Heart left ventricle (tissue), 16 donors: ENCODE data around the gene BOD1L1. TPM values are rescaled to one million over a fixed set of nuclear protein-coding genes. Genes with fewer than 3 reads are reported as not detected.

ENCODE experiments used
- ATAC-seq, 4 donors: fragments of 200-7000 bp; cut with Tn5 transposase; one replicate each; pipeline ENCODE4 v1.9.1; 2020 to 2022; ENCODE audit warnings: moderate library complexity in 4 of 4, mild to moderate bottlenecking in 3 of 4, moderate number of reproducible peaks in 1 of 4
- DNase-seq, 5 donors: peaks; one replicate each; pipeline ENCODE4 v3.0.0-alpha.2; 2020
- H3K27ac ChIP-seq, 12 donors: fragments of 200-600 bp; sonication (generic) in 4 of 12; one replicate each; pipeline versions ENCODE4 v1.5.0 to v1.8.0; 2016 to 2022; ENCODE audit warnings: mild to moderate bottlenecking in 2 of 12
- H3K27me3 ChIP-seq, 9 donors: fragments of 200-600 bp; sonication (generic) in 2 of 9; one replicate each; pipeline versions ENCODE4 v1.5.1 to v1.8.0; 2016 to 2022; ENCODE audit warnings: mild to moderate bottlenecking in 3 of 9
- H3K36me3 ChIP-seq, 9 donors: fragments of 200-600 bp; sonication (generic) in 2 of 9; one replicate each; pipeline versions ENCODE4 v1.5.0 to v1.8.0; 2018 to 2022; ENCODE audit warnings: mild to moderate bottlenecking in 2 of 9
- H3K4me1 ChIP-seq, 12 donors: fragments of 200-600 bp; sonication (generic) in 4 of 12; one replicate each; pipeline versions ENCODE4 v1.5.0 to v1.8.0; 2016 to 2022; ENCODE audit warnings: mild to moderate bottlenecking in 3 of 12
- H3K4me3 ChIP-seq, 12 donors: fragments of 200-600 bp; sonication (generic) in 4 of 12; one replicate each; pipeline versions ENCODE4 v1.5.0 to v1.8.0; 2017 to 2022; ENCODE audit warnings: mild to moderate bottlenecking in 9 of 12, moderate library complexity in 4 of 12
- H3K9me3 ChIP-seq, 12 donors: fragments of 200-600 bp; sonication (generic) in 4 of 12; one replicate each; pipeline versions ENCODE4 v1.5.0 to v1.8.0; 2016 to 2022; ENCODE audit warnings: mild to moderate bottlenecking in 1 of 12
- POLR2A ChIP-seq, 2 donors: fragments of 450-650 bp; IDR thresholded peaks; one replicate each; pipeline ENCODE4 v1.6.1; 2017; ENCODE audit warnings: antibody characterized with exemption in 2 of 2, mild to moderate bottlenecking in 2 of 2, moderate library complexity in 2 of 2
- WGBS, 4 donors: extraction: QIAGEN DNeasy Blood & Tissue Kit in 2 of 4; methylation state at CpG; one replicate each; pipeline versions ENCODE4 v1.1.5 to v1.1.7; 2013 to 2018; 5-methylcytosine and 5-hydroxymethylcytosine counted together
- intact Hi-C, 10 donors: fragments of 100-400 bp; cut with DNase I; formaldehyde crosslinking; loops; one replicate each; pipeline versions ENCODE4 v1.11.1 to v1.14.2; 2022
- polyA plus RNA-seq, 2 donors: library from polyadenylated mRNA; stranded (reverse); fragments of 200-250 nt; gene quantifications; one replicate each; pipeline ENCODE4 v1.2.3, GENCODE V29; 2013
- total RNA-seq, 9 donors: library from RNA; depleted of rRNA in 2 of 9; stranded (reverse); fragments of >200 nt in 2 of 9; fragmentation: NEBNext Ultra II Directional in 3 of 9; extraction: Animal tissue kit (Norgen Biotek cat#: 25700) in 3 of 9; gene quantifications; one replicate each; pipeline versions ENCODE4 v1.1.0 to v1.2.4, GENCODE V29; 2016 to 2023
- TF ChIP-seq, protein P1 (sequence below), 12 donors: fragments of 200-600 bp; sonication (generic) in 4 of 12; IDR thresholded peaks; one replicate each; pipeline versions ENCODE4 v1.5.0 to v1.8.0; 2018 to 2022; ENCODE audit warnings: antibody characterized with exemption in 12 of 12, mild to moderate bottlenecking in 5 of 12
- donor health status: ischemic (EF 13 %, LVEDD 7.1; RV severe dilation, severe dysfunction).
- donor health status: healthy with polysubstance abuse.
- donor health status: DM: no; HTN: yes; CAD: no.
- donor health status: DM: no; HTN: no; CAD: no.
- donor health status: ischemic (EF 25% LVEDD 6.9; RV normal size, moderate dysfunction).
- donor health status: ischemic (EF 25% LVEDD 5.7; RV mildly dilated, moderate dysfunction).
- donor health status: healthy.
- donor health status: DM: yes; HTN: yes; CAD: no.
- donor health status: ischemic (EF 35%, LVEDD 5.7; RV mildly dilated, moderate dysfunction).
- donor health status: nonischemic (EF 11% LVEDD 7.7; RV severe dilation, severe dysfunction).
- donor health status: DM: yes; HTN: yes; CAD: no.
- donor health status: PGD.
- donor health status: ischemic (EF 29% LVEDD 5.4; RV normal size, mild dysfunction).
- donor health status: nonischemic (EF 23%, LVEDD 6.1; RV moderate dilation, normal function).

The BOD1L1 gene
- total and polyA plus RNA-seq, 11 donors: 10.9 to 29.2 (median 18.7) TPM

DNA sequence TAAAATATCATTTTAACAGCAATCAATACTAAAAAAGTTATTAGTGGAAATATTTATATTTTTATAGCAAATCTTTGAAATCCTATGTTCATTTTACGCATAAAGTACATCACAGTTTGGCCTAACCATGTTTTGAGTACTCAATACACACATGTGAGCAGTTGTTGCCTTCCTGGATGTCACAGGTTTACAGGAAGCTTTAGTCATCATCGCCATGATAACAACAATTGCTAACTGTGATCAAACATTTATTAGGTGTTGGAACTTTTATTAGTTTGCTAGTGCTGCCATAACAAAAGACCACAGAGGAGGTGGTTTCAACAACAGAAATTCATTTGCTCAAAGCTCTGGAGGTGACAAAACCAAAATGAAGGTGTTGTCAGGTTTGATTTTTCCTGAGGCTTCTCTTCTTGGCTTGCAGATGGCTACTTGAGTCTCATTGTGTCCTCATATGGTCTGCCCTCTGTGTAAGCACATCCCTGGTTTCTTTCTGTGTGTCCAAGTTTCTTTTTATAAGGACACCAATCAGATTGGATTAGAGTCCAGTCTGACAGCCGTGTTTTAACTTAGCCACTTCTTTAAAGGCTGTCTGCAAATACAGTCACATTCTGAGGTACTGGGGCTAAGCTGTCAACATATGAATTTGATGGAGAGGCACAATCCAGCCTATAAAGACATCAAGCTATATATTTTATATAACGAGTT lies 43.1 kb upstream of the BOD1L1 start:
- Histone ChIP-seq H3K27ac (peak overlapping the region in 1 of 12 donors; percentile 11), H3K4me3 (no peak overlapping the region), H3K27me3 (no peaks in the 10 kb centered on the region), H3K9me3 (peaks cover 0 to 23% (median 6%) of the 10 kb centered on the region in 12 donors), H3K4me1 (peaks cover 0 to 5% (median 0%) of the 10 kb centered on the region in 12 donors), H3K36me3 (no peaks in the 10 kb centered on the region)
- peak; percentile 77 to 93 (median 82) for ATAC-seq
- no peak for TF ChIP-seq POLR2A (IDR thresholded peaks at IDR 0.05)
- TF ChIP-seq, protein P1, sequence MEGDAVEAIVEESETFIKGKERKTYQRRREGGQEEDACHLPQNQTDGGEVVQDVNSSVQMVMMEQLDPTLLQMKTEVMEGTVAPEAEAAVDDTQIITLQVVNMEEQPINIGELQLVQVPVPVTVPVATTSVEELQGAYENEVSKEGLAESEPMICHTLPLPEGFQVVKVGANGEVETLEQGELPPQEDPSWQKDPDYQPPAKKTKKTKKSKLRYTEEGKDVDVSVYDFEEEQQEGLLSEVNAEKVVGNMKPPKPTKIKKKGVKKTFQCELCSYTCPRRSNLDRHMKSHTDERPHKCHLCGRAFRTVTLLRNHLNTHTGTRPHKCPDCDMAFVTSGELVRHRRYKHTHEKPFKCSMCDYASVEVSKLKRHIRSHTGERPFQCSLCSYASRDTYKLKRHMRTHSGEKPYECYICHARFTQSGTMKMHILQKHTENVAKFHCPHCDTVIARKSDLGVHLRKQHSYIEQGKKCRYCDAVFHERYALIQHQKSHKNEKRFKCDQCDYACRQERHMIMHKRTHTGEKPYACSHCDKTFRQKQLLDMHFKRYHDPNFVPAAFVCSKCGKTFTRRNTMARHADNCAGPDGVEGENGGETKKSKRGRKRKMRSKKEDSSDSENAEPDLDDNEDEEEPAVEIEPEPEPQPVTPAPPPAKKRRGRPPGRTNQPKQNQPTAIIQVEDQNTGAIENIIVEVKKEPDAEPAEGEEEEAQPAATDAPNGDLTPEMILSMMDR (IDR thresholded peaks at IDR 0.05): no peak
- peak in 1 of 5 donors; percentile 28 for DNase-seq
- WGBS, 4 donors: 53 to 59% (median 55%) methylated on average over 4 of the region's 4 CpGs
- intact Hi-C loops: no loop called here

DNA sequence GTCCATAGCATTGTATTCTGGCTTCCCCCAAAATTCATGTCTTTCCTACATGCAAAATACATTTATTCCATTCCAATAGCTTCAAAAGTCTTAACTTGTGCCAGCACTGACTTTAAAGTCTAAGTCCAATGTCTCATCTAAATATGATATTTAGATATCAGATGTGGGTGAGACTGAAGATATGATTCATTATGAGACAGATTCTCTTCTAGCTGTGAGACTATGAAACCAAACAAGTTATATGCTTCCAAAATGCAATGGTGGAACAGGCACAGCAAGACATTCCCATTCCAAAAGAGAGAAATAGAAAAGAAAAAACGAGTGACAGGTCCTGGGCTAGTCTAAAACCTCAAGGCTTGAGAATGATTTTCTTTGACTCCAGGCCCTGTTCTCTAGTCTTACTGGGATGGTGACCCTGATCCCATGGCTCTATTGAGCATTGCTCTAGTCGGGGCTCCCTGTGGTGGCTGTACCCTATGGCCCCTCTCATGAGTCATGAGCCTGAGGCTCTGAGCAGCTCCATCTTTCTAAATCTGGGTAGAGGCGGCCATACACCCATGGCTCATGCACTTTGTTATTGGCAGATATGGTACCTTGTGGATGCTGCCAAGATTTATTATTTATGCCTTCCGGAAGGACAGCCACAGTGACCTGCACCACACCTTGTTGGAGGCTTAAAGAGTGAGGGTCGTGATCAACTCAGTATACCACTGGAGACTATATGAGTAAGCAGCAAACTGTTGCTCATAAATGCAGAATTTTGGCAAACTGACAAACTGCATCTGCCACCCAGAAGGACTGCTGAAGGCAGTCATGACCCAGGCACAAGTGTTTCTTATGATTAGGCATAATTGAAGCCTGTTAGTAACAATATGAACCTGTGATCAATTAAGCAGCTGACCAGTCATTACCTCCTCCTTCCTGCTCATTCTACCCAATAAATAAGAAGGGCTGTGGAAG lies 38.5 kb upstream of the BOD1L1 start:
- WGBS, 4 donors: 64 to 76% (median 69%) methylated on average over 2 to 5 of the region's 5 CpGs
- H3K4me3 ChIP-seq: no peak overlapping the region
- peaks cover 0 to 7% (median 0%) of the 10 kb centered on the region in 12 donors for H3K9me3 ChIP-seq
- no peaks in the 10 kb centered on the region for H3K27me3 ChIP-seq
- H3K36me3 ChIP-seq: no peaks in the 10 kb centered on the region
- ATAC-seq (no peak), DNase-seq (no peak)
- no peak overlapping the region for H3K27ac ChIP-seq
- intact Hi-C loops: no loop called here
- no peak for TF ChIP-seq POLR2A (IDR thresholded peaks at IDR 0.05)
- TF ChIP-seq, protein P1 (IDR thresholded peaks at IDR 0.05): no peak
- H3K4me1 ChIP-seq: peaks cover 0 to 5% (median 0%) of the 10 kb centered on the region in 12 donors

DNA sequence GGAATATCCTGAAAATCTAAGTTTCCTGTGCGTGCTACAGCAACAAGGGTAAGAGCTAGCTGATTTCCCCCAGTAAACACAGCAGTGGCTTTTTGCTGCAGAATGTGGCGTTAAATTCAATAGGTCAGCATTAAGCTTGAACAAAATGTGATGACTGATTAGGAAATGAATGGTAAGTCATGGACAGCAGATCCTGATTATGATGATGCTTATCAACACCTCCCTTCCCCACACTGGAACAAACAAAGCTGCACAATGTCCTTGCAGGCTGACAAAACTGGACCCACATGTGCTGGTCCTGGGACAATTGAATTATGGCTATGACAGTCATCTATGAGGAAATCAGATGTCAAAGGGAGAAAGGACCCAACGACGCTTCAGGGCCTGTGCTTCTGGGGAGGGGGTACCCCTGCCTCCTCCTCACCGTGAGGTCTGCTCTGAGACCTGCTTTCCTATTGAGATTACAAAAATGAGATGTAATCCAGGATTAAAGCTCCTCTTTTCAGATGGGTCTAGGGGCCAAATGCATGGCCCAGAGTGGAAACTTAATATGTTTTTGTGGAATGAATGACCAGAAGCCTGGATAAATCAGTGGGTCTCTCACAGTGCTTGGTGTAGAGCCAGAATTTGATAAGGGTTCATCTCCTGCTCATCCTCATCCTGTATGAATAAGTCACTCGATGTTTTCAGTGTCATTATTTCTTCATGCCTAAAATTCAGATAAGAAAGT lies 32.0 kb upstream of the BOD1L1 start:
- Histone ChIP-seq H3K4me1 (peaks cover 0 to 11% (median 0%) of the 10 kb centered on the region in 12 donors), H3K36me3 (no peaks in the 10 kb centered on the region), H3K27me3 (no peaks in the 10 kb centered on the region), H3K27ac (no peak overlapping the region), H3K9me3 (peaks cover 0 to 8% (median 0%) of the 10 kb centered on the region in 12 donors), H3K4me3 (no peak overlapping the region)
- WGBS, 4 donors: 59 to 69% (median 66%) methylated on average over 6 of the region's 6 CpGs
- TF ChIP-seq, protein P1 (IDR thresholded peaks at IDR 0.05): no peak
- TF ChIP-seq POLR2A (IDR thresholded peaks at IDR 0.05): no peak
- ATAC-seq (no peak), DNase-seq (no peak)
- intact Hi-C loops: loop anchor here in 9 of 10 donors (5.0 to 10.0 kb wide), 9 partner anchors 175 to 1795 kb away; no protein-coding TSS in a partner anchor
